Astrocyte (in vitro differentiated cells and primary cell): Measurements from ENCODE around the gene TBC1D14. TPM values are rescaled to one million over a fixed set of nuclear protein-coding genes. Genes with fewer than 3 reads are reported as not detected.

Source experiments
- DNase-seq: peaks from one replicate; pipeline ENCODE4 v3.0.0-alpha.2; 2010; ENCODE audit warnings: low read depth
- FAIRE-seq: peaks from 2 replicates; lab custom pipeline; 2011; peaks lifted over from hg19 to GRCh38; lab: Jason Lieb, UNC
- H2AFZ ChIP-seq: 2 replicates; pipeline ENCODE4 v1.6.0; 2012; ENCODE audit warnings: low read depth, low read length, inconsistent platforms
- H3K27ac ChIP-seq: 2 replicates; pipeline ENCODE4 v1.5.1; 2011; ENCODE audit warnings: low read depth, low read length, inconsistent platforms
- H3K27me3 ChIP-seq: 2 replicates; pipeline ENCODE4 v1.6.0; 2011; ENCODE audit warnings: low read length, inconsistent platforms; ENCODE audit not compliant: insufficient read depth
- H3K36me3 ChIP-seq: 2 replicates; pipeline ENCODE4 v1.5.1; 2011; ENCODE audit warnings: low read length, inconsistent platforms; ENCODE audit not compliant: insufficient read depth
- H3K4me1 ChIP-seq: 2 replicates; pipeline ENCODE4 v1.5.1; 2011; ENCODE audit warnings: low read length, inconsistent platforms; ENCODE audit not compliant: insufficient read depth
- H3K4me2 ChIP-seq: 2 replicates; pipeline ENCODE4 v1.6.0; 2012; ENCODE audit warnings: low read length, inconsistent platforms
- H3K4me3 ChIP-seq: 2 replicates; pipeline ENCODE4 v1.5.1; 2011; ENCODE audit warnings: low read depth, mild to moderate bottlenecking, low read length, inconsistent platforms; ENCODE audit not compliant: insufficient read depth
- H3K79me2 ChIP-seq: 2 replicates; pipeline ENCODE4 v1.6.0; 2012; ENCODE audit warnings: mild to moderate bottlenecking, low read length, inconsistent platforms; ENCODE audit not compliant: insufficient read depth
- H3K9ac ChIP-seq: 2 replicates; pipeline ENCODE4 v1.6.0; 2012; ENCODE audit warnings: mild to moderate bottlenecking, low read length, inconsistent platforms
- H3K9me3 ChIP-seq: 2 replicates; pipeline ENCODE4 v1.5.1; 2012; ENCODE audit warnings: low read depth, mild to moderate bottlenecking, low read length, inconsistent platforms; ENCODE audit not compliant: insufficient read depth
- H4K20me1 ChIP-seq: 2 replicates; pipeline ENCODE4 v1.6.0; 2012; ENCODE audit warnings: low read length, inconsistent platforms; ENCODE audit not compliant: insufficient read depth
- H3K27ac Mint-ChIP-seq: one replicate; pipeline ENCODE4 v1.8.0; 2021; ENCODE audit warnings: mild to moderate bottlenecking, mixed read lengths; ENCODE audit not compliant: unreplicated experiment
- H3K27me3 Mint-ChIP-seq: one replicate; pipeline ENCODE4 v1.8.0; 2021; ENCODE audit warnings: low read depth, mixed read lengths; ENCODE audit not compliant: unreplicated experiment
- H3K36me3 Mint-ChIP-seq: one replicate; pipeline ENCODE4 v1.8.0; 2021; ENCODE audit warnings: low read depth, mixed read lengths; ENCODE audit not compliant: unreplicated experiment
- H3K4me1 Mint-ChIP-seq: one replicate; pipeline ENCODE4 v1.8.0; 2021; ENCODE audit warnings: low read depth, mixed read lengths; ENCODE audit not compliant: unreplicated experiment
- H3K4me3 Mint-ChIP-seq: one replicate; pipeline ENCODE4 v1.8.0; 2021; ENCODE audit warnings: mild to moderate bottlenecking, moderate library complexity, mixed read lengths; ENCODE audit not compliant: unreplicated experiment
- H3K9me3 Mint-ChIP-seq: one replicate; pipeline ENCODE4 v1.8.0; 2021; ENCODE audit warnings: mild to moderate bottlenecking, mixed read lengths; ENCODE audit not compliant: unreplicated experiment
- CTCF ChIP-seq: IDR thresholded peaks from 2 replicates; pipeline ENCODE4 v1.5.1; 2011; ENCODE audit warnings: low read depth, mild to moderate bottlenecking, inconsistent platforms, low read length, moderate library complexity; ENCODE audit not compliant: insufficient read depth
- EZH2 ChIP-seq: IDR thresholded peaks from 2 replicates; pipeline ENCODE4 v1.6.1; 2012; ENCODE audit warnings: mild to moderate bottlenecking, low read length, inconsistent platforms; ENCODE audit not compliant: insufficient read depth
- total RNA-seq: library from RNA; stranded (reverse); gene quantifications from 2 replicates; pipeline ENCODE4 v1.2.1, GENCODE V29; 2021

Gene TBC1D14
- total RNA-seq, 1 donor from 2014 or later = 30.4 TPM

- Mint-ChIP-seq H3K4me3 (no peak overlapping the region), H3K27ac (no peak overlapping the region), H3K9me3 (no peaks in the 10 kb centered on the region), H3K27me3 (no peaks in the 10 kb centered on the region), H3K36me3 (peaks cover 3% of the 10 kb centered on the region), H3K4me1 (peaks cover 49% of the 10 kb centered on the region)
- Histone ChIP-seq H2AFZ (no peak overlapping the region), H3K36me3 (no peaks in the 10 kb centered on the region), H3K9me3 (no peaks in the 10 kb centered on the region), H3K4me2 (no peak overlapping the region), H3K79me2 (peaks cover 7% of the 10 kb centered on the region), H3K27ac (no peak overlapping the region), H4K20me1 (peaks cover 14% of the 10 kb centered on the region), H3K9ac (no peak overlapping the region), H3K4me3 (no peak overlapping the region), H3K4me1 (peaks cover 22% of the 10 kb centered on the region), H3K27me3 (no peaks in the 10 kb centered on the region)
- DNase-seq (no peak), FAIRE-seq (no peak)
- no peak for TF ChIP-seq CTCF
- no peak for TF ChIP-seq EZH2
These were observed 34.9 kb downstream of the TBC1D14 start for GRCh38 chr4:6944301-6945051.

GRCh38 chr4:6945052-6945409, 35.4 kb downstream of the TBC1D14 start:
- Mint-ChIP-seq H3K27ac (no peak overlapping the region), H3K9me3 (no peaks in the 10 kb centered on the region), H3K4me1 (peaks cover 48% of the 10 kb centered on the region), H3K4me3 (no peak overlapping the region), H3K27me3 (no peaks in the 10 kb centered on the region), H3K36me3 (peaks cover 3% of the 10 kb centered on the region)
- Histone ChIP-seq H4K20me1 (peaks cover 14% of the 10 kb centered on the region), H3K27me3 (no peaks in the 10 kb centered on the region), H3K4me1 (peaks cover 21% of the 10 kb centered on the region), H3K9me3 (no peaks in the 10 kb centered on the region), H3K79me2 (peaks cover 4% of the 10 kb centered on the region), H3K27ac (no peak overlapping the region), H3K36me3 (no peaks in the 10 kb centered on the region), H2AFZ (no peak overlapping the region), H3K9ac (no peak overlapping the region), H3K4me2 (no peak overlapping the region), H3K4me3 (no peak overlapping the region)
- DNase-seq (no peak), FAIRE-seq (no peak)
- no peak for TF ChIP-seq EZH2
- no peak for TF ChIP-seq CTCF

GRCh38 chr4:6946497-6946896, 36.9 kb downstream of the TBC1D14 start:
- FAIRE-seq (no peak), DNase-seq (no peak)
- H3K9me3 ChIP-seq = no peaks in the 10 kb centered on the region
- no peak overlapping the region for H3K9ac ChIP-seq
- peaks cover 16% of the 10 kb centered on the region for H3K4me1 ChIP-seq
- H3K36me3 Mint-ChIP-seq = peaks cover 3% of the 10 kb centered on the region
- H3K79me2 ChIP-seq = peaks cover 4% of the 10 kb centered on the region
- H3K27me3 ChIP-seq = no peaks in the 10 kb centered on the region
- no peak overlapping the region for H2AFZ ChIP-seq
- no peak overlapping the region for H3K4me3 ChIP-seq
- no peak overlapping the region for H3K27ac ChIP-seq
- TF ChIP-seq EZH2 = no peak
- H3K27me3 Mint-ChIP-seq = no peaks in the 10 kb centered on the region
- no peak overlapping the region for H3K4me2 ChIP-seq
- H3K4me1 Mint-ChIP-seq = peaks cover 36% of the 10 kb centered on the region
- no peak overlapping the region for H3K4me3 Mint-ChIP-seq
- no peaks in the 10 kb centered on the region for H3K9me3 Mint-ChIP-seq
- H4K20me1 ChIP-seq = peaks cover 7% of the 10 kb centered on the region
- no peaks in the 10 kb centered on the region for H3K36me3 ChIP-seq
- H3K27ac Mint-ChIP-seq = no peak overlapping the region
